Peyer's patch (tissue), 4 donors: ENCODE data around the gene NTNG1.

Experiments used
- CTCF ChIP-seq, 6 experiments: fragments of 450-650 bp in 4 of 6; fragments of 200-600 bp in 2 of 6; sonication (generic) in 1 of 6; IDR thresholded peaks; one replicate each; pipeline ENCODE4 v1.5.1; 2017 to 2019; ENCODE audit warnings: antibody characterized with exemption in 6 of 6, mild to moderate bottlenecking in 3 of 6, moderate library complexity in 1 of 6
- POLR2A ChIP-seq, 2 donors: fragments of 450-650 bp; IDR thresholded peaks; one replicate each; pipeline ENCODE4 v1.5.1; 2017; ENCODE audit warnings: antibody characterized with exemption in 2 of 2, mild to moderate bottlenecking in 2 of 2, moderate library complexity in 2 of 2

- TF ChIP-seq CTCF (IDR thresholded peaks at IDR 0.05) (no peak), POLR2A (IDR thresholded peaks at IDR 0.05) (no peak)
Measured at GRCh38 chr1:107139833-107140702, 771 bp upstream of the NTNG1 start.
